H9 (cell line): ENCODE data around the gene SACM1L. TPM values are rescaled to one million over a fixed set of nuclear protein-coding genes. Genes with fewer than 3 reads are reported as not detected.
A peak's percentile ranks its signal among the peaks of the same experiment; 100 is the strongest.

Source experiments
- DNase-seq: peaks from one replicate; pipeline ENCODE4 v3.0.0-alpha.2; 2017
- H2AFZ ChIP-seq: one replicate; pipeline ENCODE4 v1.6.1; 2013; ENCODE audit warnings: mild to moderate bottlenecking, low read length, control low read depth, moderate library complexity
- H2AK5ac ChIP-seq: 2 replicates; pipeline ENCODE4 v1.6.1; 2013; ENCODE audit warnings: low read length, control low read depth, mixed read lengths; ENCODE audit not compliant: insufficient read length
- H2BK120ac ChIP-seq: one replicate; pipeline ENCODE4 v1.6.1; 2013; ENCODE audit warnings: low read depth, mild to moderate bottlenecking, low read length, control low read depth, inconsistent platforms; ENCODE audit not compliant: poor library complexity, severe bottlenecking
- H2BK12ac ChIP-seq: 2 replicates; pipeline ENCODE4 v1.6.1; 2013; ENCODE audit warnings: low read length, control low read depth, mixed read lengths, low read depth; ENCODE audit not compliant: insufficient read length
- H2BK15ac ChIP-seq: 2 replicates; pipeline ENCODE4 v1.6.1; 2013; ENCODE audit warnings: low read depth, low read length, control low read depth
- H2BK20ac ChIP-seq: one replicate; pipeline ENCODE4 v1.6.1; 2013; ENCODE audit warnings: low read depth, mild to moderate bottlenecking, low read length, control low read depth, inconsistent platforms; ENCODE audit not compliant: poor library complexity, severe bottlenecking
- H2BK5ac ChIP-seq: 2 replicates; pipeline ENCODE4 v1.6.1; 2013; ENCODE audit warnings: low read length, control low read depth, mixed read lengths; ENCODE audit not compliant: insufficient read length
- H3K14ac ChIP-seq: 2 replicates; pipeline ENCODE4 v1.6.1; 2013; ENCODE audit warnings: low read length, control low read depth; ENCODE audit not compliant: insufficient read depth
- H3K18ac ChIP-seq: 2 replicates; pipeline ENCODE4 v1.6.1; 2013; ENCODE audit warnings: low read depth, mild to moderate bottlenecking, mixed read lengths, low read length, control low read depth; ENCODE audit not compliant: insufficient read length
- H3K23ac ChIP-seq: 2 replicates; pipeline ENCODE4 v1.6.1; 2013; ENCODE audit warnings: low read length, control low read depth, mixed read lengths, low read depth; ENCODE audit not compliant: insufficient read length
- H3K23me2 ChIP-seq: 2 replicates; pipeline ENCODE4 v1.6.1; 2013; ENCODE audit warnings: low read depth, mild to moderate bottlenecking, mixed read lengths, low read length, control low read depth; ENCODE audit not compliant: insufficient read length, poor library complexity, severe bottlenecking
- H3K27ac ChIP-seq: 2 replicates; pipeline ENCODE4 v1.5.1; 2013; ENCODE audit warnings: low read length, control low read depth, mixed read lengths, low read depth; ENCODE audit not compliant: insufficient read length
- H3K27me3 ChIP-seq: 2 replicates; pipeline ENCODE4 v1.6.1; 2013; ENCODE audit warnings: low read length, control low read depth, inconsistent platforms; ENCODE audit not compliant: insufficient read depth
- H3K4ac ChIP-seq: 2 replicates; pipeline ENCODE4 v1.6.1; 2013; ENCODE audit warnings: low read depth, mild to moderate bottlenecking, control low read depth, inconsistent platforms, low read length, moderate library complexity
- H3K4me1 ChIP-seq: 2 replicates; pipeline ENCODE4 v1.6.1; 2013; ENCODE audit warnings: low read length, control low read depth, inconsistent platforms; ENCODE audit not compliant: insufficient read depth
- H3K4me2 ChIP-seq: 2 replicates; pipeline ENCODE4 v1.6.1; 2013; ENCODE audit warnings: low read length, control low read depth, mixed read lengths; ENCODE audit not compliant: insufficient read length, insufficient read depth
- H3K56ac ChIP-seq: 2 replicates; pipeline ENCODE4 v1.6.1; 2013; ENCODE audit warnings: low read depth, mild to moderate bottlenecking, mixed read lengths, low read length, control low read depth; ENCODE audit not compliant: insufficient read length
- H3K79me1 ChIP-seq: 2 replicates; pipeline ENCODE4 v1.6.1; 2013; ENCODE audit warnings: low read depth, mild to moderate bottlenecking, moderate library complexity, low read length, control low read depth, inconsistent platforms; ENCODE audit not compliant: insufficient read depth, poor library complexity, severe bottlenecking
- H3K79me2 ChIP-seq: 2 replicates; pipeline ENCODE4 v1.6.1; 2013; ENCODE audit warnings: low read length, control low read depth, inconsistent platforms; ENCODE audit not compliant: insufficient read depth
- H3K9ac ChIP-seq: 2 replicates; pipeline ENCODE4 v1.6.1; 2013; ENCODE audit warnings: low read length, control low read depth, mixed read lengths; ENCODE audit not compliant: insufficient read length; ENCODE audit errors: extremely low read depth
- H3K9me3 ChIP-seq: one replicate; pipeline ENCODE4 v1.6.1; 2013; ENCODE audit warnings: low read depth, low read length, inconsistent platforms; ENCODE audit not compliant: control insufficient read depth
- H3T11ph ChIP-seq: one replicate; pipeline ENCODE4 v1.6.1; 2013; ENCODE audit warnings: mild to moderate bottlenecking, low read length, control low read depth, inconsistent platforms
- H4K20me1 ChIP-seq: one replicate; pipeline ENCODE4 v1.6.1; 2013; ENCODE audit not compliant: control insufficient read depth, insufficient read length, insufficient read depth
- H4K5ac ChIP-seq: 2 replicates; pipeline ENCODE4 v1.6.1; 2013; ENCODE audit warnings: low read depth, mild to moderate bottlenecking, mixed read lengths, low read length, control low read depth; ENCODE audit not compliant: insufficient read length
- H4K8ac ChIP-seq: replicated peaks from 2 replicates; pipeline ENCODE4 v1.6.1; 2013; ENCODE audit warnings: low read length, control low read depth, mixed read lengths, low read depth; ENCODE audit not compliant: insufficient read length
- H4K91ac ChIP-seq: 2 replicates; pipeline ENCODE4 v1.6.1; 2013; ENCODE audit warnings: low read depth, mild to moderate bottlenecking, moderate library complexity, mixed read lengths, low read length, control low read depth; ENCODE audit not compliant: insufficient read length
- H3K27ac Mint-ChIP-seq, 3 experiments: 2 replicates in 2 of 3; 3 replicates in 1 of 3; pipeline ENCODE4 v1.8.0; 2020 to 2021; ENCODE audit warnings: mixed read lengths in 3 of 3, mild to moderate bottlenecking in 1 of 3, moderate library complexity in 1 of 3
- H3K27me3 Mint-ChIP-seq: 2 replicates; pipeline ENCODE4 v1.8.0; 2021; ENCODE audit warnings: low read depth, mild to moderate bottlenecking, moderate library complexity, mixed read lengths
- H3K36me3 Mint-ChIP-seq, 3 experiments: 2 replicates in 2 of 3; 3 replicates in 1 of 3; pipeline ENCODE4 v1.8.0; 2020 to 2021; ENCODE audit warnings: low read depth in 3 of 3, mixed read lengths in 3 of 3; ENCODE audit not compliant: insufficient read depth in 1 of 3
- H3K4me1 Mint-ChIP-seq, 2 experiments: 2 replicates each; pipeline ENCODE4 v1.8.0; 2020; ENCODE audit warnings: mixed read lengths in 2 of 2
- H3K4me3 Mint-ChIP-seq, 2 experiments: 2 replicates in 1 of 2; 3 replicates in 1 of 2; pipeline ENCODE4 v1.8.0; 2020 to 2021; ENCODE audit warnings: mild to moderate bottlenecking in 2 of 2, mixed read lengths in 2 of 2, moderate library complexity in 1 of 2
- H3K9me3 Mint-ChIP-seq, 2 experiments: 2 replicates in 1 of 2; 3 replicates in 1 of 2; pipeline ENCODE4 v1.8.0; 2020; ENCODE audit warnings: mild to moderate bottlenecking in 2 of 2, mixed read lengths in 2 of 2, moderate library complexity in 1 of 2
- WGBS: extraction: QIAGEN DNeasy Blood & Tissue Kit; methylation state at CpG from one replicate; pipeline ENCODE4 v1.1.7; 2013; ENCODE audit warnings: missing lambda C conversion rate, low lambda C conversion rate, mixed read lengths; ENCODE audit not compliant: insufficient read length; ENCODE audit errors: extremely low coverage; 5-methylcytosine and 5-hydroxymethylcytosine counted together
- total RNA-seq: library from RNA; stranded (reverse); gene quantifications from 2 replicates; pipeline ENCODE4 v1.2.1, GENCODE V29; 2021
- TF ChIP-seq, protein P1 (sequence below): fragments of 200-600 bp; sonication (generic); conservative IDR thresholded peaks from 3 replicates; pipeline ENCODE4 v1.8.0; 2021; ENCODE audit warnings: antibody characterized with exemption, mild to moderate bottlenecking

Gene SACM1L
- total RNA-seq, 1 experiment from 2014 or later = 52.8 TPM

- Histone ChIP-seq H3K79me2 (peaks cover 5% of the 10 kb centered on the region; the same call in 1 of the 2 replicates), H3K4me2 (peak overlapping the region; percentile 5)
- peaks cover 9 to 29% (median 21%) of the 10 kb centered on the region in 3 experiments; a peak in 5 of 7 replicates for H3K36me3 Mint-ChIP-seq
Measured at GRCh38 chr3:45701172-45701867, 12.1 kb downstream of the SACM1L start.

More at GRCh38 chr3:45701172-45701867, 12.1 kb downstream of the SACM1L start:
- Histone ChIP-seq H2BK20ac (no peak overlapping the region), H3K14ac (no peak overlapping the region), H3K56ac (no peak overlapping the region), H2BK12ac (no peak overlapping the region), H3K4me1 (peaks cover 8% of the 10 kb centered on the region; the same call in 1 of the 2 replicates), H3K23ac (no peak overlapping the region), H2AK5ac (no peak overlapping the region), H3K18ac (no peak overlapping the region), H3K23me2 (no peaks in the 10 kb centered on the region), H2BK120ac (no peak overlapping the region), H3K79me1 (no peaks in the 10 kb centered on the region), H4K5ac (no peak overlapping the region), H4K91ac (no peak overlapping the region), H4K8ac (no peak overlapping the region), H4K20me1 (no peaks in the 10 kb centered on the region), H3K4ac (no peak overlapping the region), H3K27ac (peak overlapping the region; percentile 95), H2BK5ac (no peak overlapping the region), H3K9ac (no peak overlapping the region), H3K9me3 (no peaks in the 10 kb centered on the region), H2AFZ (no peak overlapping the region), H2BK15ac (no peak overlapping the region), H3K27me3 (no peaks in the 10 kb centered on the region), H3T11ph (no peak overlapping the region)
- H3K4me1 Mint-ChIP-seq = peaks cover 51 to 58% of the 10 kb centered on the region in 2 experiments
- no peaks in the 10 kb centered on the region for H3K27me3 Mint-ChIP-seq
- H3K4me3 Mint-ChIP-seq = peak overlapping the region; percentile 1 to 33
- DNase-seq = peak; percentile 70
- H3K9me3 Mint-ChIP-seq = no peaks in the 10 kb centered on the region
- H3K27ac Mint-ChIP-seq = peak overlapping the region; percentile 88 to 98 (median 93)
- WGBS = no CpG with 5 or more reads among the region's 9 CpGs
- TF ChIP-seq, protein P1, sequence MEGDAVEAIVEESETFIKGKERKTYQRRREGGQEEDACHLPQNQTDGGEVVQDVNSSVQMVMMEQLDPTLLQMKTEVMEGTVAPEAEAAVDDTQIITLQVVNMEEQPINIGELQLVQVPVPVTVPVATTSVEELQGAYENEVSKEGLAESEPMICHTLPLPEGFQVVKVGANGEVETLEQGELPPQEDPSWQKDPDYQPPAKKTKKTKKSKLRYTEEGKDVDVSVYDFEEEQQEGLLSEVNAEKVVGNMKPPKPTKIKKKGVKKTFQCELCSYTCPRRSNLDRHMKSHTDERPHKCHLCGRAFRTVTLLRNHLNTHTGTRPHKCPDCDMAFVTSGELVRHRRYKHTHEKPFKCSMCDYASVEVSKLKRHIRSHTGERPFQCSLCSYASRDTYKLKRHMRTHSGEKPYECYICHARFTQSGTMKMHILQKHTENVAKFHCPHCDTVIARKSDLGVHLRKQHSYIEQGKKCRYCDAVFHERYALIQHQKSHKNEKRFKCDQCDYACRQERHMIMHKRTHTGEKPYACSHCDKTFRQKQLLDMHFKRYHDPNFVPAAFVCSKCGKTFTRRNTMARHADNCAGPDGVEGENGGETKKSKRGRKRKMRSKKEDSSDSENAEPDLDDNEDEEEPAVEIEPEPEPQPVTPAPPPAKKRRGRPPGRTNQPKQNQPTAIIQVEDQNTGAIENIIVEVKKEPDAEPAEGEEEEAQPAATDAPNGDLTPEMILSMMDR = no peak
